Posterior vena cava (tissue), 2 donors: ENCODE measurements around the gene SORCS2. TPM values are rescaled to one million over a fixed set of nuclear protein-coding genes. Genes with fewer than 3 reads are reported as not detected.

Source experiments
- DNase-seq: peaks from one replicate; pipeline ENCODE4 v3.0.0-alpha.2; 2020; ENCODE audit warnings: low spot score
- intact Hi-C, 2 donors: fragments of 100-400 bp; cut with DNase I; formaldehyde crosslinking; loops; one replicate each; pipeline versions ENCODE4 v1.14.1 to v1.14.2; 2022 to 2023
- total RNA-seq, 2 donors: library from RNA; stranded (reverse); fragmentation: NEBNext Ultra II Directional; extraction: Animal tissue kit (Norgen Biotek cat#: 25700); gene quantifications; one replicate each; pipeline ENCODE4 v1.2.1, GENCODE V29; 2021
- donor health status: DM: yes; HTN: yes; CAD: no.
- donor health status: DM: yes; HTN: yes; CAD: no.

SORCS2 gene
- total RNA-seq, 2 donors from 2014 or later = 5.0 to 11.9 TPM

DNA sequence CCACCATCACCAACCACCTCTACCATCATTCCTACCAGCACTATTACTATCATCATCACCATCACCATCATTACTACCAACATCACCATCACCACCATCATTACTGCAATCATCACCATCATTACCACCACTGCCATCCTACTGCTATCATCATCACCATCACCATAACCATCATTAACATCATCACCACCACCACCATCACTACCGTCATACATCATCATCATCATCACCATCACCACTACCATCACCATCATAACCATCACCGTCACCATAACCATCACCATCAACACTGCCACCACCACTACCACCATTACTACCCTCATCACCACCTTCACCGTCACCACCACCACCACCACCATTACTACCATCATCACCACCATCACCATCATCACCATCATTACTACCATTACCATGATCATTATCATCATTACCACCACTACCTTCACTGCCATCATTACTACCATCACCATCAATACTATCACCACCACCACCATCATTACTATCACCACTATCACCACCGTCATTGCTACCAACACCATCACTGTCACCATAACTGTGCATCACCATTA lies 170.6 kb downstream of the SORCS2 start:
- intact Hi-C loops = no loop called here
- DNase-seq = no peak

GRCh38 chr4:7364979-7365378 lies 172.6 kb downstream of the SORCS2 start:
- no peak for DNase-seq
- intact Hi-C loops = no loop called here

- DNase-seq = no peak
- intact Hi-C loops = no loop called here
These were observed 173.3 kb downstream of the SORCS2 start for GRCh38 chr4:7365462-7366179.

DNA sequence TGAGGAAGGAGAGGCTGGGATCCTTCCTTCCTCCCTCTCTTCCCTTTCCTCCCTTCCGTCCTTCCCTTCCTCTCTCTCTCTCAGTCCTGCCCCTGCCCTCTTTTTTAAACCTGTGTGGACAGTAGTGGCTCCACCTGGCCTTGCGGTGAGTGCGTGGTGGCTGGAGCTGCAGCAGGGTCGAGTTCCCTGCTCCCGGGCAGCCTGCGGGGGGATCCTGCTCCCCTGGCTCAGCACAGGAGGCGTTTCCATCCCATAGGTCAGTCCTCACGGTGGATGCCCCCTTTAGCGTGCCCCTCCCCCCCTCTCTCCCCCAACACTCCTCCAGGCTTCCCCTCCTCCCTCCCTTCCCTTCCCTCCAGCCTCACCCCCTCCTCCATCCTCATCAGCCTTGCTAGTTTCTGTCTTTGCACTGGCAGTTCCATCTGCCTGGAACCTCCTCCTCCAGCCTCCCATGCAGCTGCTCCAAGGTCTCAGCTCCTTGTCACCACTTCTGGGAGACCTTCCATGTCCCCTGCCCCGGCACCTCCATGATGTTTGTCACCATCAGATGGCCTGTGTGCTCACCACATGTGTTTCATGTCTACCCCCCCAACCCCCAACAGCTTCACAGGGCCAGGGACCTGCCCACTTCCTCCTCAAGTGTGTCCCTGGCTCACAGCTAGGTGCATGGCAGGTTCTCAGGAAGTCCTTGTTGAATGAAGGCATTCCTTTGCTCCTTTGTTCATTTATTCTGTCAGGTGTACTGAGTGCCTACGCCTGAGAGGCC lies 174.0 kb downstream of the SORCS2 start:
- intact Hi-C loops = no loop called here
- no peak for DNase-seq

DNA sequence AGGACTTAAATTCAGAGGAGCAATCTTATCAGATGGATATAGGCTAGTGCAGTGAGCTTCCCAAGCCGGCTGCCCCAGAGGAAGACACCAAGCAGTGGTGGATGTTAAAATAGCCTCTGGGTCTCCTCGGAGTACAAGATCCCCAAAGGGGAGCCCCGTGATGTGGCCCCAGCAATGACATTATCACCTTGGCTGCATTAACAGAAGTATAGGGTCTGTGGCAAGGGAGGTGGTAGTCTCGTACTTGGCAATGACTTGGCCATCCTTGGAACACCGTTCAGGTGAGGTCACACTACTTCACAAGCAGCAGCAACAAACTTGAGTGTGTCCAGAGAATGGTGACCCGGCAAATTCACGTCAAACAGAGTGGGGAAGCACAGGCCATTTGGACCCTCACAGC lies 174.6 kb downstream of the SORCS2 start:
- DNase-seq = no peak
- intact Hi-C loops = no loop called here

DNA sequence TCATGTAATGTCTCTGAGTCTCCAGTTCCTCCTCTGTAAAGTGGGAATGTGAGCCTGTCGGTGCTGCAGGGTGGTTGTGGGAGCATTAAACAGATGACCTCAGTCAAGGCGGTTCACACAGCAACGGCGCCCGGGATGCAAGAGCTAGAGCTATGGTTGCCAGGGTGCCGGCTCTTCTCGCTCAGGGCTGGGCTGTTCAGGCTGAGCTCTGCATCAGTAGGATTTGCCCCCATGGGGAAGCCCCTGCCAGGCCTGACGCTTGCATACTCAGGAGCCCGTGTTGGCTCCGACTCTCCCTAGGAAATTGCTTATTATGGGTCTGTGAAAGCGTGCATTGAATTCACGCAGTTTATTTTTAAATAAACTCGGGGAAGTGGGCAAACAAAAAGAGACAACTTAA lies 175.1 kb downstream of the SORCS2 start:
- intact Hi-C loops = no loop called here
- no peak for DNase-seq

DNA sequence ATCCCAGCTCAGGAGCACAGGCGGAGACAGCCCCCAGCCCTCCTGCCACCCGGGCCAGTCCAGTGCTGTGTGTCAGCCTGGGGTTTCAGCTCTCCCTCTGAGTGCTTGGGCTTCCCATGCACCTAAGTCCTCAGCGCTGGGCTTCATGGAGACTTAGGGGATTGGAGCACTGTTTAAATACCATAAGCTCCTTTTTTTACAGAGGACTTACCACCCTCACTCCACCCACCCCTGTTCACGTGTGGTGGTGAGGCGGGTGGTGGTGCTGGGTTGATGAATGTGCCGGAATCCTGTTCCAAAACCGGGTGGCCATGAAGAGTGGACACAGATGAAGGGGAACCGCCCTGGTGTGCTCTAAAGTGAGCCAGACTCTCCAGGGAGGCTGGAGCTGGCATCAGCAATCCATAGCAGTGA lies 175.5 kb downstream of the SORCS2 start:
- intact Hi-C loops = no loop called here
- DNase-seq = no peak

DNA sequence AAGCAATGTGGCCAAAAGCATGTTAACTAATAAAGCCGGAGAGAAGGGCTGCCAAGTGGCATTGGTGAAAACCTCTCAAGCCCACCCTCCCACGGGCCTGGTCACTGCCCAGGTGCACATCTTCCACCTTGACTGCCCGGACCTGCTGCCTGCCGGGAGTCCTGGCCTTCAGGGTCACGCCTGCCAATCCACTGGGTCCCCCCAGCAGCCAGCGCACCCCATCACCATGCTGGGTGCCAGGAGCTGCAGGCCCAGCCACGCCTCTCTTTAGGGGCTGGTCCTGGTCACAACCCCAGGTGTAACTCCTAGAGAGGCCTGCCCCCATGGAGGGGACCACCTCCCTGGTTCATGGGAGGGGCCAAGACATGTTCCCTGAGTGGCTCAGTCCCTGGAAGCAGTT lies 176.0 kb downstream of the SORCS2 start:
- intact Hi-C loops = no loop called here
- no peak for DNase-seq

DNA sequence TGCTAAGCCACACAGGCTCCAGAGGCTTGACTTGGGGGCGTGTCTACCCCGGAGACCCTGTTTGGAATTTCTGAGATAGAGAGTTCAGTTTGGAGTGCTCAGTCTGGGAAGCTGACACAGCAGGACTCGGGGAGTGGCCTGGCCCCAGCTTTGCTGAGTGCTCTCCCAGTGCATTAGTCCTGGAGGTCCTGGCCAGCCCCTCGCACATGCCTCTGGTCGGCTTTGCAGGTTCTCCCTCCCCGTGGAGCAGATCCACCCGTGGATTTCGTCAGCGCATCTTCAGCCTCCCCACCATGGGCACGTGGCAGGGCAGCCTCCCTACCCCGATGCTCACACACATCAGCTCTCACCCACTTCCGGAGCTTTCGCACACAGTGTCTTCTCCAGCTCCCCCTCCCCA lies 177.2 kb downstream of the SORCS2 start:
- intact Hi-C loops = no loop called here
- no peak for DNase-seq

GRCh38 chr4:7370038-7370437 lies 177.7 kb downstream of the SORCS2 start:
- no peak for DNase-seq
- intact Hi-C loops = no loop called here

DNA sequence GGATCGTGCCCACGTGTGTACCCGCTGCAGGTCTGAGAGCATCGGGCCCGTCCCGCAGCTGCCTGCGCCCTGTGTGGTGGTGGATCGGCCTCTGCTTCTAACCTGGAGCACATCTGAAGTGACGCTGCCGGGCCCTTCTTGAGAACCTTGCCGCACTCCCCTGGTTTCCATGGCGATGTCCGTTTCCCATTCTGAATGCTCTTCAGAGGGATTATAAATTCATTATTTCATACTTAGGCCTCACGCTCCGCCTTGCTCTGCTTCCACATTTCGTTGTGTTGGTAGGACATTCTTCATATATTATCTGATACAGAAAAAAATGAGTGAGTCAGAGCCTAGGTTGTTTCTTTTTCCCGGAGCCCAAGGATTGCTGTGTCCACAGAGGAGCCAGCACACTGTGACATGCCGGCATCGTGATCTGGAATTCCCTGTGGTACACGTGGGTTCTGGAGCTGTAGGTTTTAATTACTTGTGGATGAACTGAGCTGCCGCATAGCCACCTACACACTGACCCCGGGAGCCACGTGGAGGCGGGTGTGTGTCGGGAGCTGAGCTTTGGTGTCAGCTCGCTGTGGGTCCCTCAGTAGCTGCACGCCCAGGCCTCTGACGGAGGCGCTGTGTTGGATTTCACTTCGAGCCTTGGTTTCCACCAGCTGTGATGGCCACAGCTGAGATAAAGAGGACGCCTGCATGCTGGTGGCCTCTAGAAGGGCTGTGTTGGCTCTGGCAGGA lies 179.0 kb downstream of the SORCS2 start:
- intact Hi-C loops = no loop called here
- no peak for DNase-seq

- DNase-seq = no peak
These were observed 180.3 kb downstream of the SORCS2 start for GRCh38 chr4:7372673-7373072.

GRCh38 chr4:7374571-7374970 lies 182.2 kb downstream of the SORCS2 start:
- intact Hi-C loops = no loop called here
- no peak for DNase-seq

More at GRCh38 chr4:7372673-7373072, 180.3 kb downstream of the SORCS2 start:
- intact Hi-C loops = no loop called here

DNA sequence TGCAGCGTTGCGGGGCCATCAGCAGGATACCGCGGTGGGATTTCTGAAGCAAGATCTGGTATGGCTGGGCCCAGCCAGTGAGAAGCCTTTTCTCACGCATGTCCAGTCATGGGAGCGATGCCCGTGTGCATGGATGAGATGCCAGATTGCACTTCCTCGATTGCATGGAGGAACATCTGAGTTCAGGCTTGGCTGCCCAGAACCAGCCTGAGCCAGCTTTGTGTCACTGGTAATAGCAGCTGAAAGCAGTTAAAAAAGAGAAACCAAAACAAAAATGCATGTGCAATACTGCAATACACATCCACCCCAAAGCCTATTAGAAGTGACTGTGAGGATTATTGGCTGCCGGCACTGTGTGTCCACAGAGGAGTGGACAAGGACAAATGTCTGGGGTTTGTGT lies 183.1 kb downstream of the SORCS2 start:
- intact Hi-C loops = no loop called here
- no peak for DNase-seq

DNA sequence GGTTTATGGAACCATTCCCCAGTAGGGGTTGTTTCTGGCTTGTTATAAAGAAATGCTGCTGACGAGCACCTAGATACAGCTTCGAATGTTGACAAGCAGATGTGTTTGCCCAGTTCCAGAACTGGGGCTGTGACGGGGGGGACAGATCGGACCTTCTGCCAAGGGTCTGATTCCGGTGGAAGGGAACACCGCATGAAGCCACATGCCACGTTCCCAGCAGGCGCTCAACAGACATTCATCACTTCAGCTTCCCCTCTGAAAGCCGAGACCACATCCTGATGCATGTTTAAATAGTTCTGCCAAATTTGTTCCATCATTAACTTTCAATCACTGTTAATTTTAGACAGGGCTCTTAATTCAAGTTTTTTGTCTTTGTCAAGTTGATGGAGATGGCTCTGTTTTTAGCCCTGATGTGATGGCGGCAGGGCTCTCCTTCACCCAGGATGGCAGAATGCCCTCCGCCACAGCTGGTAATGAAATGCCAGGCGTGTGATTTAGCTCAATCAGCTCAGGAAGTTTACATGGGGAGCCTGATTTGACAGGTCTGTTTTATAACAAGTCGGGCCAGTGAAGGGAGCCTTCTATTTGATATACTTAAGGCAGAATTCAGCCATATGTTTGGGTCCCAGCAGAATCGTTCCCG lies 185.0 kb downstream of the SORCS2 start:
- no peak for DNase-seq
- intact Hi-C loops = no loop called here

DNA sequence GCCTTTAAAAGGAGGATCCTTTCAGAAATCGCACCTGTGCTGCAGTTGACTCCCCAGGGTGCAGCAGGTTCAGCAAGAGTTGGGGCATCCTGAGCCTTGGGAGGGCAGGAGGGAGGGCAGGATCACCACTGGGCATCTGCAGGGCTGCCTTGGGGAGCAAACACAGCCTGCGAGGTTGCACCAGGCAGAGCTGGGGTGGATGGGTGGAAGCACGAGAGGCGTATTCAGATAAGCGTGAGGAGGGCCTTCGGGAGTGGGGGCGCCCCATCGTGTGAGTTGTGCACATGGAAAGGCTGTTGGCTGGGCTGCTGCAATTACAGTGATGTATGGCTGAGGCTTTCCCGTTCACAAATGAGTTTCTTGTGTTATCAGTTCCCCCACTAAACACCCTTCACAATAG lies 186.8 kb downstream of the SORCS2 start:
- intact Hi-C loops = no loop called here
- DNase-seq = no peak

- intact Hi-C loops = no loop called here
These were observed 187.4 kb downstream of the SORCS2 start for GRCh38 chr4:7379719-7380118.

GRCh38 chr4:7381221-7381889 lies 189.0 kb downstream of the SORCS2 start:
- peak; percentile 80 for DNase-seq
- intact Hi-C loops = no loop called here

More at GRCh38 chr4:7379719-7380118, 187.4 kb downstream of the SORCS2 start:
- DNase-seq = no peak
